Trophoblast cell (in vitro differentiated cells and primary cell): ENCODE results near the gene TEKT1.
"Not testable (repeated sequence)": the region's sequence is repeated elsewhere in the genome, so short reads cannot be mapped to it uniquely, and the experiment has no call there.

Source experiments
- DNase-seq, 2 donors: peaks; one replicate each; pipeline ENCODE4 v3.0.0-alpha.2; 2016
- H2AFZ ChIP-seq: 2 replicates; pipeline ENCODE4 v1.6.1; 2013; ENCODE audit warnings: low read length, moderate library complexity, mild to moderate bottlenecking; ENCODE audit not compliant: insufficient read depth, poor library complexity
- H2AK5ac ChIP-seq: 2 replicates; pipeline ENCODE4 v1.6.1; 2013; ENCODE audit warnings: mild to moderate bottlenecking, low read length
- H2BK120ac ChIP-seq: 2 replicates; pipeline ENCODE4 v1.6.1; 2013; ENCODE audit warnings: low read length, mild to moderate bottlenecking, moderate library complexity; ENCODE audit not compliant: insufficient read depth, poor library complexity
- H2BK12ac ChIP-seq: 2 replicates; pipeline ENCODE4 v1.6.1; 2013; ENCODE audit warnings: mild to moderate bottlenecking, low read length, moderate library complexity
- H2BK5ac ChIP-seq: 2 replicates; pipeline ENCODE4 v1.6.1; 2013; ENCODE audit warnings: low read length, low read depth, moderate library complexity, mild to moderate bottlenecking; ENCODE audit not compliant: poor library complexity
- H3K14ac ChIP-seq: 2 replicates; pipeline ENCODE4 v1.6.1; 2013; ENCODE audit warnings: mild to moderate bottlenecking, low read length
- H3K18ac ChIP-seq: 2 replicates; pipeline ENCODE4 v1.6.1; 2013; ENCODE audit warnings: mild to moderate bottlenecking, low read length
- H3K23ac ChIP-seq: 2 replicates; pipeline ENCODE4 v1.6.1; 2013; ENCODE audit warnings: low read length
- H3K27ac ChIP-seq: 2 replicates; pipeline ENCODE4 v1.5.1; 2013; ENCODE audit warnings: low read depth, mild to moderate bottlenecking, inconsistent platforms, low read length, moderate library complexity
- H3K27me3 ChIP-seq: 2 replicates; pipeline ENCODE4 v1.6.1; 2013; ENCODE audit warnings: inconsistent platforms, mild to moderate bottlenecking, low read length, moderate library complexity; ENCODE audit not compliant: insufficient read depth
- H3K36me3 ChIP-seq, 2 experiments: 1 replicate in 1 of 2; 2 replicates in 1 of 2; pipeline ENCODE4 v1.6.1; 2013; ENCODE audit warnings: low read length in 2 of 2, mild to moderate bottlenecking in 2 of 2, moderate library complexity in 1 of 2; ENCODE audit not compliant: insufficient read depth in 2 of 2, control insufficient read depth in 1 of 2
- H3K4ac ChIP-seq: 2 replicates; pipeline ENCODE4 v1.6.1; 2013; ENCODE audit warnings: low read depth, mild to moderate bottlenecking, low read length, moderate library complexity
- H3K4me1 ChIP-seq, 2 experiments: 1 replicate in 1 of 2; 2 replicates in 1 of 2; pipeline ENCODE4 v1.6.1; 2013; ENCODE audit warnings: low read length in 2 of 2, mild to moderate bottlenecking in 2 of 2, moderate library complexity in 1 of 2; ENCODE audit not compliant: insufficient read depth in 2 of 2, control insufficient read depth in 1 of 2
- H3K4me2 ChIP-seq: 2 replicates; pipeline ENCODE4 v1.6.1; 2013; ENCODE audit warnings: inconsistent platforms, mild to moderate bottlenecking, low read length, moderate library complexity
- H3K4me3 ChIP-seq: 2 replicates; pipeline ENCODE4 v1.5.1; 2013; ENCODE audit warnings: mild to moderate bottlenecking, low read depth, low read length, inconsistent platforms
- H3K79me1 ChIP-seq: one replicate; pipeline ENCODE4 v1.6.1; 2013; ENCODE audit warnings: low read length
- H3K79me2 ChIP-seq: 2 replicates; pipeline ENCODE4 v1.6.1; 2013; ENCODE audit warnings: low read length, mild to moderate bottlenecking; ENCODE audit not compliant: control insufficient read depth, insufficient read depth, poor library complexity
- H3K9ac ChIP-seq: 2 replicates; pipeline ENCODE4 v1.6.1; 2013; ENCODE audit warnings: mild to moderate bottlenecking, low read length
- H3K9me3 ChIP-seq: 2 replicates; pipeline ENCODE4 v1.6.1; 2013; ENCODE audit warnings: low read depth, mild to moderate bottlenecking, control low read depth, inconsistent platforms, low read length; ENCODE audit not compliant: insufficient read depth
- H4K12ac ChIP-seq: 2 replicates; pipeline ENCODE4 v1.6.1; 2013; ENCODE audit warnings: low read depth, mild to moderate bottlenecking, low read length, moderate library complexity
- H4K8ac ChIP-seq: 2 replicates; pipeline ENCODE4 v1.6.1; 2013; ENCODE audit warnings: low read depth, mild to moderate bottlenecking, low read length, moderate library complexity
- H4K91ac ChIP-seq: one replicate; pipeline ENCODE4 v1.6.1; 2013; ENCODE audit warnings: low read depth, mild to moderate bottlenecking, low read length, moderate library complexity
- WGBS: extraction: QIAGEN DNeasy Blood & Tissue Kit; methylation state at CpG from one replicate; pipeline ENCODE4 v1.1.7; 2013; ENCODE audit warnings: missing lambda C conversion rate; ENCODE audit not compliant: insufficient read length, insufficient coverage; ENCODE audit errors: extremely low coverage; 5-methylcytosine and 5-hydroxymethylcytosine counted together

Gene TEKT1

DNA sequence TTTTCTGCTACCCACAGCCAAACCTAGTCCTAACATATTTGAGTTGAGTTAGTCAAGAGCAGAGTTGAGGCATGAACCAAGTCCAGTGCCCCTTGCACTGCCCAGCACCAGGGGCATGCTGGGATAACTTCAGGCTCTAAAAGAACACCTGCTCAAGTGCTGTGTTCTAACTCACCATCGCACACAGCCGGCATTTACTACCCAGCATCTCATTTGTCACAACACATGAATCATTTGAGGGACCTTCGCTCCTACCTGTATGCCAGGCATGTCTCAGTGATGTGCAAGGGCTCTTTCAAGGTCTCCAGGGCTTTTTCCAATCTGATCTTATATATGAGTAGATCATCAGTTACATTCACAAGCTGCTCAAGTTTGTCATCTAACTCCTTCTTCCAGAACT lies 12.6 kb downstream of the TEKT1 start:
- Histone ChIP-seq H3K27me3 (no peaks in the 10 kb centered on the region), H3K14ac (peak overlapping the region; percentile 34), H3K79me1 (peaks cover 9% of the 10 kb centered on the region), H2BK5ac (no peak overlapping the region), H3K23ac (peak overlapping the region; percentile 8), H2BK120ac (peak overlapping the region; percentile 89), H2BK12ac (peak overlapping the region; percentile 90), H3K4me3 (no peak overlapping the region), H3K9me3 (peaks cover 5% of the 10 kb centered on the region), H4K91ac (peak overlapping the region; percentile 74), H3K9ac (peak overlapping the region; percentile 59), H3K4me2 (no peak overlapping the region), H3K4me1 (peaks cover 6 to 10% of the 10 kb centered on the region in 2 experiments), H4K12ac (no peak overlapping the region), H2AFZ (no peak overlapping the region), H3K18ac (peak overlapping the region; percentile 39), H3K79me2 (no peaks in the 10 kb centered on the region), H3K4ac (peak overlapping the region; percentile 48), H2AK5ac (peak overlapping the region; percentile 59), H3K27ac (no peak overlapping the region), H3K36me3 (no peaks in the 10 kb centered on the region), H4K8ac (no peak overlapping the region)
- no CpG with 5 or more reads among the region's 3 CpGs for WGBS
- DNase-seq = peak in 1 of 2 donors; percentile 4

DNA sequence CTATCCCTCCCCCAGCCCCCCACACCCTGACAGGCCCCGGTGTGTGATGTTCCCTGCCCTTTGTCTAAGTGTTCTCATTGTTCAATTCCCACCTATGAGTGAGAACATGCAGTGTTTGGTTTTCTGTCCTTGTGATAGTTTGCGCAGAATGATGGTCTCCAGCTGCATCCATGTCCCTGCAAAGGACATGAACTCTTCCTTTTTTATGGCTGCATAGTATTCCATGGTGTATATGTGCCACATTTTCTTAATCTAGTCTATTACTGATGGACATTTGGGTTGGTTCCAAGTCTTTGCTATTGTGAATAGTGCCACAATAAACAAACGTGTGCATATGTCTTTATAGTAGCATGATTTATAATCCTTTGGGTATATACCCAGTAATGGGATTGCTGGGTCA lies 15.2 kb downstream of the TEKT1 start:
- not testable (repeated sequence) for H2BK5ac ChIP-seq, H3K4ac ChIP-seq, H3K27ac ChIP-seq, H3K36me3 ChIP-seq, H3K23ac ChIP-seq, H2BK12ac ChIP-seq, H3K4me3 ChIP-seq, H2AK5ac ChIP-seq, H2AFZ ChIP-seq, H3K4me2 ChIP-seq, H3K27me3 ChIP-seq, H3K18ac ChIP-seq, H4K8ac ChIP-seq, H3K14ac ChIP-seq, H3K9ac ChIP-seq, H4K12ac ChIP-seq, H3K4me1 ChIP-seq, H3K79me1 ChIP-seq, H3K9me3 ChIP-seq, H3K79me2 ChIP-seq, H4K91ac ChIP-seq, H2BK120ac ChIP-seq, DNase-seq
- no CpG with 5 or more reads among the region's 3 CpGs for WGBS

DNA sequence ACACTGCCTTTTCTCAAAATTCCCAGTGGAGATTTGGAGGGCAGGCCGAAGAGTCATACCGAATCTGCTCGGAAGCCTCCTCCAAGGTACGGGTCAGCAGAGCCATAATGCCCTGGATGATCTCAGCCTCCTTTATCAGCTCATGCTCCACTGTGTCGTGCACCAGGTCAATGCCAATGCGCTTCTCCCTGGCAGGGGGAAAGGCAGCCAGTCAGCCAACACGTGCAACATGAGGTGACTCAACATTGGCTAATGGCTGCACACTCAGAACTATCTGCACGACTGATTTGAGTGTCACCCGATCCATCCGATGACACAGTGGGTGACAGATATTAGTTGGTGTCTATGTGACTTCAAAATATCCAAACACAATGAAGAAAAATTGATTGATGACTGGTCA lies 15.8 kb downstream of the TEKT1 start:
- Histone ChIP-seq H3K14ac (no peak overlapping the region), H2BK120ac (no peak overlapping the region), H3K4me1 (peaks cover 4 to 5% of the 10 kb centered on the region in 2 experiments), H2AFZ (no peak overlapping the region), H3K79me1 (peaks cover 2% of the 10 kb centered on the region), H4K12ac (no peak overlapping the region), H3K4me3 (no peak overlapping the region), H3K18ac (no peak overlapping the region), H2BK12ac (no peak overlapping the region), H3K9me3 (peaks cover 5% of the 10 kb centered on the region), H2AK5ac (no peak overlapping the region), H2BK5ac (no peak overlapping the region), H3K23ac (no peak overlapping the region), H3K79me2 (no peaks in the 10 kb centered on the region), H3K36me3 (no peaks in the 10 kb centered on the region), H3K27me3 (no peaks in the 10 kb centered on the region), H3K27ac (no peak overlapping the region), H4K8ac (no peak overlapping the region), H3K4ac (no peak overlapping the region), H4K91ac (no peak overlapping the region), H3K9ac (no peak overlapping the region), H3K4me2 (no peak overlapping the region)
- WGBS = no CpG with 5 or more reads among the region's 10 CpGs
- no peak for DNase-seq

DNA sequence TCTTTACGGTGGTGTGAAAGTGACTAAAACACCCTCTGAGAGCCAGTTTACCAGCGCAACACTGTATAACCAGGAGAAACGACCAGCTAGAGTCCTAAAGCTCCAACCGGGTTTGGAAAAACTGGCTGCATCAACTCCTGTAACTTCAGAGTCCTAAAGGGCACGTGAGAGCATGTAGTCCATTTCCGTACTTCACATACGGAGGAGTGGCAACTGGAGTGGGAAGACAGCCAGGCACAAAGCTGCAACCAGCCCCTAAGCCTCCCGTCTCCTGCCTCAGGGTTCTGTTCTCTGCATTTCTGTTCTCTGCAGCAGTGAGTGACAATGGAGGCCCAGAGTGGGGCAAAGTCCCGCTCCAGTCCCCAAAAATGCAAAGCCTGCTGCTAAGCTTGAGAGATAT lies 19.2 kb downstream of the TEKT1 start:
- Histone ChIP-seq H3K79me2 (no peaks in the 10 kb centered on the region), H2BK5ac (no peak overlapping the region), H4K12ac (no peak overlapping the region), H3K9me3 (peaks cover 3% of the 10 kb centered on the region), H3K27me3 (no peaks in the 10 kb centered on the region), H3K14ac (no peak overlapping the region), H3K9ac (no peak overlapping the region), H3K36me3 (no peaks in the 10 kb centered on the region), H3K4me3 (no peak overlapping the region), H3K23ac (no peak overlapping the region), H2BK120ac (no peak overlapping the region), H4K8ac (no peak overlapping the region), H3K18ac (no peak overlapping the region), H3K4ac (no peak overlapping the region), H3K4me1 (no peaks in the 10 kb centered on the region), H4K91ac (no peak overlapping the region), H3K27ac (no peak overlapping the region), H3K79me1 (no peaks in the 10 kb centered on the region), H2AFZ (no peak overlapping the region), H3K4me2 (no peak overlapping the region), H2AK5ac (no peak overlapping the region), H2BK12ac (no peak overlapping the region)
- DNase-seq = no peak
- no CpG with 5 or more reads among the region's 9 CpGs for WGBS
